GM04504 (cell line): ENCODE data around the gene FGFBP1.

ENCODE experiments used
- DNase-seq: peaks from one replicate; pipeline ENCODE4 v3.0.0-alpha.2; 2012; ENCODE audit warnings: low read depth

Gene FGFBP1

DNA sequence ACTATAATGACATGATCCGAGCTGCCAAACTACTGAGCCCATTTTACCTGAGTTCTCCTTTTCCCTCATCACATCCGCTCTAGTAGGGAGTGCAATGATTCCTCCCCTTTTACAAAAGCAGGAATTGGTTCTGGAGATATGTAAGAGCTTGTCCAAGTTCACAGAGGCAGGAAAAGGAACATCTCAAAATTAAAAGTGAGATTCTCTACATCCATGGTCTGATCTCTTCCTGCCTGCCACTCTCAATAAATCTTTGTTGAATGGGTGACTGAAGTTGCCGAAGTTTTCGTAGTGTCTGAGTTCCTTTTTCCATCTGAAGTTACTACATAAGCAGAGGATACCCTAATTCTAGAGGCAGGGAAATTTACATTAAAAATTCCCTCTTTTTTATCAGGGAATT, at the start of gene FGFBP1:
Gene FGFBP1 (minus strand): TSS at position 101 of the 400 bp plus-strand sequence. CDS start 2,108 bp downstream, outside the sequence.
- DNase-seq, result no peak

DNA sequence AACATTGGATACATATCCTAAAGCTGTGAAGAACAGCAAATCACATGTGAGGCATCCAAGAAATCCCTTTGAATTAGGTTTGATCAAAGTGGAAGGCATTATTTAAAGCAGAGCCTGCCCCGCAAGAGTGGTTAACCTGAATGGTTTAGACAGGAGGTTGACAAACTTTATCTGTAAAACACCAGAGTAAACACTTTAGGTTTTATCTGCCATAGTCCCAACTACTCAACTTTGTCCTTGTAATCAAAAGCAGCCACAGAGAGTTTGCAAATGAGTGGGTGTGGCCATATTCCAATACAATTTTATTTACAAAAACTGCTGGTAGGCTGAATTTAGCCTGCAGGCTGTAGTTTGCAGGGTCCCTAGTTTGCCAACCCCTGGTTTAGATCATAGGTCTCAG, 49.7 kb upstream of the FGFBP1 start:
- DNase-seq, result no peak

DNA sequence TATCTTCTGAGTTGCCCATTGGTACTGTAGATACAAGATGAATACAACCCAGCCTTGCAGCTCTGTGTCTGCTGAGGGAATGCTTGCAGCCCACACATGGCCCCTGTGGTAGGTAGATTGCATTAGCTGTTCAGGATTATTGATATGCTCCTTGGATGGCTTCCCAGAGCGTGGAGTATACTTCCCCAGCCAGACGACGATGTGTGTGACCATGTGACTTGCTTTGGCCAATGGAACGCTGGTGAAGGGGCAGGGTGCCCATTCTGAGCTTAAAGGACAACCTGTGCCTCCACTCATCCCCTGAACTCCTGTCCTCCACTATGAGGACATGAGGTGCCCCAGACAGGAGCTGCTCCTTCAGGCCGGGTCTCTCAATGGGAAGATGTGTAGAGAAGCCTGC, 48.4 kb upstream of the FGFBP1 start:
- no peak for DNase-seq

DNA sequence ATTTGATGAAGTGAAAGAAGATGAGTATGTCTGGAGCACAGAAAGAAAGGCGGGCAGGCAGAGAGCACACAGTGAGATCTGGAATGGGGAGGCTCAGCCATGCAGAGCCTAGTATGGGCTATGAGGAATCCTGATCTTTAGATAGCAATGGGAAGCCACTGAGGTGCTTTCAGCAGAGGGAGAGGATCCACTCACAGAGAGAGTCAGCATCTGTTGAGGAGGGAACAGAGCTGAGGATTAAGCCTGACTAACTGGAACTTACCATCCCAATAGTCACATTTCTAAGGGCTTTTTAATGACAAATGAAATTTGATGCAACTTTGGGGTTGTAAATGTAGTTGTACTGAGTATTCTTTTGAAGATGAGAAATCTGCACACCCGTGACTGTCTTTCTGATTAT, 45.1 kb upstream of the FGFBP1 start:
- DNase-seq, result no peak

DNA sequence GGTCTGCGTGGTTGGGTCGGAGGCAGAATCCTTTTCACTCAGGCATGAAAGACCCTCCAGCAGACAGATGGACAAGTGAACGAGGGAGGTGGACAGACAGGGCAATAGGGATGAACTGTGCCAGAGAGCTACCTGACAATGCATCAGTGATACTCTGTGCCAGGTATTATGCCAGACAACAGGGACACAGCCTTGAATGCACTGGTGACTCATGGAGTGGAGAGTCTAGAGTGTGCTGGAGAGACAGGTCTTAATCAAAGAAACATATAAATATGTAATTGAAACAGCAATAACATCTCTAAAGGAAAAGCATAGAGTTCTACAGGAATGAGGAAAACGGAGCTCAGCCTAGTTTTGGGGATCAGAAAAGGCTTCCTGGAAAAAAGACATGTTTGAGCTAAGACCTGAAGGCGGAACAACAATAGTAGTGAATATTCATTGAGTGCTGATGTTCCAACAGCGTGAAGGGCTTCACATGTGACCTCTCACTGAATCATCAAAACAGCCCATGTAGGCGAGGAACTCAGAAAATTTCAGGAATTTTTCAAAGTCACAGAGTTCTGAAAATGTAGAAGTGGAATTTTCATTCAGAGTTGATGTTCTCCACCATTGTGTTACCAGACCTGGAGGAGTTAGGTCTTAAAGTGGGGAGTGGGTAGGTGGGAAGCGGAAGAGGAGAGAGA, 44.4 kb upstream of the FGFBP1 start:
- DNase-seq, result no peak

DNA sequence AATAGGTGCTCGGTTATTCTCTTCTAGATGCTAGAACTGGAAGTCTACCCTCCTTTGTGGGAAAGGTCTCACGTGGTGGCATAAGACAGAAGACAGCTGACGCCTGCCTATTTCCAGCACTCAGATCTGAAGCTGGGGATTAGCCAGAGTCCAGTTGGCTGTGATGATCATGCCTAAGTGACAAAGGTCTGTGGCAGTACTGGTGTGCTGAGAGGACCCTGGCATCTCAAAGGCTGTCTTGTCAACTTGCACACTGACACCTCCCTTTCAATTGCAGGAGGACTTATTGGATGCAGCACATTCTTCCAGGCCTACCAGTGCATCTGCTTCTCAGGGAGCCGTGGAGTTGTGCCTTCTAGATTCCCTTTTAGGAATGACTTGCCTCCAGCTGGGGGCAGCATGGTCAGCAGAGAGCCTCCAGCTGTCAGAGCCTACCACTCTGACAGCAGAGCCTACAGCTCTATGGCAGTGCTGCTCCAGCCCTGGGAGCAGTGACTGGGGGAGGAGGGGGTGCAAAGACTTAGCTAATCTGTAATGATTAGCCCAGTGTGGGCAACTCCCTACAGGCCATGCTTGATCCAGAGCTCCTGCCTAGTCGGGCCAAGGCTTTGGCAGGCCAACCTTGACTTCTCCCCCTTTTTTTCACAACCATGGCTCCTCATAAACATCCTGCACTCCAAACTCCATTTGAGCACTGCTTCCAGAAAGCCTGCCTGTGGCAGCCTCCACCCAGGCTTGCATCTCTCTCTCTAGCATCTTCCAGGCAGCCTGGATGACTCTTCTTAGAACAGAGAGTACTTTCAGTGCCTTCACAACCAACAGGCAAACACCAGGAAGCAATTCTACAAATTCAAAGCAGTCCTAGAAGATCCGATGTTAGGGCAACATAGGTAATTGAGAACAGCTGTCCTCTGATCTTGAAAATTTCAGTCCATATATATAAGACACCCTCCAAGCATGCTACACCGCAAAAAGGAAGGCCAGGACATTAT, 38.2 kb upstream of the FGFBP1 start:
- DNase-seq, result no peak

DNA sequence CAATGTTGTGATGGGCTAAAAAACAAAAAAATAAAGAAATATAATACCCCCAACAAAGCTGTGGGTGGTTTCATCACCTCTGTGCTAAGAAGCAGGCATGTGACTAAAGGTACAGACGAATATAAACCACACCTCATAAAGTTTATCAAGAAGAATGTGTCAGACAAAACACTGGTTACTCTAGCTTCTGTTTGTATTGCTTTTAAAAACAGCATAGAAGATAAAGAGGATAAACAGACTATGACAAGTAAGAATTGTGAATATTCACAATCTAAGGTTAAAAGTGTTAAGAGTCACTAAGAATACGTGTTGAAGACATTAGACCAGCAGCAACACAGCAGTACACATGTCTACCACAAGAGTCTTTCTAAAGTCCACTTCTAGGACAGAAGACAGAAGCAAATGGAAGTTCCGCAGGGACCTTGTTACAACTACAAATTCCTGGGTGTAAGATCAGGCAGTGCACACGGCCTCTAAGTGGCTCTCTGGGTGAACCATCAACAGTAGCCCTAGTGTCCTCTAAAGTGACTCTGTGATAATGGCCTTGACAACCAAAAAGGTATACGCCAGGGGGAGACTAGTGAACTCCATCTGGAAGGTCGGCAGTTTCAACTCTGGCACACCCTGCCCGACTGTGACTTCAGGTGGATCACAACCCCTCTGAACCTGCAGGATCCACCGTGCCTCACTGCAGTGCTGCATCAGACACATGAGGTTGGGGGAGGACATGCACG, 32.7 kb upstream of the FGFBP1 start:
- no peak for DNase-seq

DNA sequence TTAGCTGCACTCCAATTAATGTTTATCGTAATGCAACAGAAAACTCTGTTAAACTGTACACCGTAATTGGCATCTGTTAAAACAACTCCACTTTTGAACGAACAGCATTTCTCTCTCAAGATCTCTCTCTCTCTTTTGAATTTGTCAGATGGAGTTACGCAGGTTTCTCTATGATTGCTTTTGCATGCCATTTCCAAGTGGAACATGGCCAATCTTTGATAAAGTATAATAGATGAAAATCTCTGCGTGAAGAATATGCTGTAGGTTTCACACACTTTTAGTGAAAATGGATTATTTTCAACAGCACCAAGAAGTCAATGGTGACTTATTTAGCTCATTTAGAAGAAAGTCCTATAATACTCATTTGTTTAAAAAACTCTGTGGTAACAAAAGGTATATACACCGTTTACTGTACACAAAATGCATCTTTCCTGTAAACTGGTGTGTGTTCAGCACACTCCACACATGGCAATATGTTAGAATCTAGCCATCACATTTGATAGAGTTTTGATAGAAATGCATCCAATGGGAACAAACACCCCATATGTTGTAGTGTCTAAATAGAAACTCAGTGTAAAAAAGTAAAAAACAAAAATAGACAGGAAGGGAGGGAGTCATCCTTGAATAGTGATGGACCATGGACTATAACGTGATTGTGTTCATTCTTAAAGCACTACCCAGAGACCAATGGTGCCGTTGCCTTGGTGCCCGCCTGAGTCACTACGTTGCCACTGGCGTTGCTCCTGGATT, 30.2 kb upstream of the FGFBP1 start:
- no peak for DNase-seq

DNA sequence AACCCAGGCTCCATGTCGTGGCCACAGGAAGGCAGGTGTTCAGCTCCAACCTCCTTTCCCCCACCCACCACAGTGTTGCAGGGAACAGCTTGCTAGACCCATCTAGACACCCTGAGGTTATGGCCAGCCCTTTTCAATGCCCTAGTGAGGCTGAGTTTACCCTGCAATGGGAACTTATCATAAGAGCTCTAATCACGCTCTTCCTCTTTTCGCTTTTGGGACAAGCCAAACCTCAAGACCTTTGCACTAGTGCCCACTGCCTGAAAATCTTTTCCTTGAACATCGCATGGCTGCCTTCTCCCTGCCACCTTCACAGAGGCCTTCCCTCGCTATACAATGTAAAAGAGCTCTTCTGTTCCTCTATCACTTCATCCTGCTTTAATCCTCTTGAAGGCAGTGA, 26.8 kb upstream of the FGFBP1 start:
- DNase-seq, result no peak

DNA sequence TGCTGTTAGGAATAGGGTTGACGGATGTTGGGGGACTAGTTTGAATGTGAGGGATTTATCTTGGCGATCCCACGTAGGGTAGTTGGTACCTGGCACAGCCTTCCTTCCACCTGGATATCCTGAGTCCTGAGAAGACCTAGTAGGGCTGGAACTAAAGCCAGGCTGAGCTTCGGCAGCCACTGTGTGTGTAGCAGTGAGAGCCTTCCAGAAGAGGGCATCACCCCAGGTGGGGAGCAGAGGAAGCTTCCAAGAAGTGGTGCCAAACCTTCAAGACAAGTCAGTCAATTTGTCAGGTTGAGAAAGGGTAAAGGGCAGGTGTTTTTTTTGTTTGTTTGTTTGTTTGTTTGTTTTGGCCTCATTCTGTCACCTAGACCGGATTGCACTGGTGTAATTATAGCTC, 25.6 kb upstream of the FGFBP1 start:
- no peak for DNase-seq

DNA sequence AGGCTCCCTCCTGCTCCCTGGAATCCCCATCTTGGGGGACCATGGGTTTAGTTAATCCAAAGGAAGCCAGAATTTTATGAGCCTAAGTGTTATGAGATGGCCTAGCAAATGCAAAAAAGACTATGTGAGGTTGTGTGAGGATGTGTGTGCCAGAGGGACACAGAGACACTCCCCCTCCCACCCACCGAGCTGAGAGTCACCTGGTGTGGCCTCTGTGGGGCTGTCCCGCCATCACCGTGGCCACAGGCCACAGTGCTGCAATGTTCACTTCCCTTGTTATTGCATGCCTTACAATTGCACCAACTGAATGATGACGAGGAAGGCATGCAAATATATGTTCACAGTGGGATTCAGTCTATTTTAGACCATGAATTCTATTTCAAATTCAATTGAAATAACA, 25.0 kb upstream of the FGFBP1 start:
- no peak for DNase-seq

DNA sequence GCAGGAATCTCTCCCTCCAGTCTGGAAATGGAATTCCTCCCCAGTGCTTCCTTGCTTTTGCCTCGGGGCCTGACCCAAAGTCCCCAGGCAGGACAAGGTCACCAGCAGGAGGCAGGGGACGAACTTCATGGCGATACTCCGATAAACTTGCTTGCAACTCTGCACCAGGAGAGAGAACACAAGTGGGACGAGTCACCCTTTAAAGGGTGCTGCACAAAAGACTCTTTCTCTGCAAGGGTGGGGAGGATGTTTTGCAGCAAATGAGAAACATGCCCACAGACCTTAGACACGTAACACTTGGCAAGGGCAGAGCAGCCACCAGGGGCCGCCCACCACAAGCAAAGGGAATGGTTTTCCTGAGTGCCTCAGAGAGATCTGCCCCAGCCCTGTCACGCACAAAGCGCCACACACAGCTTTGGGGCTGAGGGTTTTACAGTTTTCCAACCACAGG, 24.5 kb upstream of the FGFBP1 start, which contains the start of gene FGFBP2:
Gene FGFBP2 (minus strand): TSS at position 175 of the 451 bp plus-strand sequence. CDS start 46 bp downstream, at position 129.
- peak; percentile 15 for DNase-seq

DNA sequence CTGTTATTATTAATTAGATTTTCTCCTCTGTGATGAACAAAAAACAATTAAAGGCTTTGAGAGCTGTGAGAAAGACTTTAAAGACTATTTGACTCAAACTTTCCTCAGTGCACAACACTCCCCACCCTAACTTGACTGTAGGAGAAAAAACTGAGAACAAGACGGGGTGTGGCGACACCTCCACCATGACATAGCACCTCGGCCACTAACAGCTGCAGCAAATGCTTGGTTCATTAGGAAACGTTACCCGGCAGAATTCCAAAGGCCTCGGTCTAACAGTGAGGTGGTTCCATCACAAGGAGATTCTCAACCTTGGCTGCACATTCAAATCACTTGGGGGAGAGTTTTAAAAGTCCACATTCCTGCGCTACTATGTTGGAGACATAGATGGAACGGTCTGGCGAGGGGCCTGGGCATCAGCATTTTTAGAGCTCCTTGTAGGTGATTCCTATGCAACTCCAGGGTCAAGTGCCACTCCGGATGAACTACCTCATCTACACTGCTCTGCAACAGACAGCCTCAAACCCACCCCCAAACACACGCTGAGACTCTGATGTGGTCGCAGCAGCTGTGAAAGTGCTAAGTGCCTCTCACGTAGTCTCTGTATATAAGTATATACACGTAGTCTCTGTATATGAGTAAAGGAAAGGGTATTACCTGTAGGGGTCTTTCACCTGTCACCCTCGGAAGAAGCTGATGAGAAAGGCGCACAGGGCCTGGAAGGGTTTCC, 23.4 kb upstream of the FGFBP1 start:
- no peak for DNase-seq

DNA sequence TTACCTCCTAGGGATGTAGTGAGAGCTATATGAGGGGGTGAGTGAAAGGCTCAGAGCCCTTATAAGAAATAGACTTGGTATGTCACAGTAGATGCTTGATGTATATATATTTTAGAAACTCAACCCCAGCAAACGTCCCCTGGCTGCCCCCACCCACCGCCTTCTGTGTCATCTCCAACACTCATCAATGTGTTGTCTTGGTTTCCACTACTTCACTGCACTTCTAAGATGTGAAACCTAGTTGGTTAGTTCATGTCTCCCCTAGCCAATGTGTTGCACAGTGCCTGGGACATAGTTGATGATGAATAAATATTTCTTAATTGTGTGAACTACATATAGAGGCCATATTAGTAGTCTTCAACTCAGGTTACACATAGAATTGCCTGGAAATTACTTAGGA, 20.0 kb upstream of the FGFBP1 start:
- no peak for DNase-seq

DNA sequence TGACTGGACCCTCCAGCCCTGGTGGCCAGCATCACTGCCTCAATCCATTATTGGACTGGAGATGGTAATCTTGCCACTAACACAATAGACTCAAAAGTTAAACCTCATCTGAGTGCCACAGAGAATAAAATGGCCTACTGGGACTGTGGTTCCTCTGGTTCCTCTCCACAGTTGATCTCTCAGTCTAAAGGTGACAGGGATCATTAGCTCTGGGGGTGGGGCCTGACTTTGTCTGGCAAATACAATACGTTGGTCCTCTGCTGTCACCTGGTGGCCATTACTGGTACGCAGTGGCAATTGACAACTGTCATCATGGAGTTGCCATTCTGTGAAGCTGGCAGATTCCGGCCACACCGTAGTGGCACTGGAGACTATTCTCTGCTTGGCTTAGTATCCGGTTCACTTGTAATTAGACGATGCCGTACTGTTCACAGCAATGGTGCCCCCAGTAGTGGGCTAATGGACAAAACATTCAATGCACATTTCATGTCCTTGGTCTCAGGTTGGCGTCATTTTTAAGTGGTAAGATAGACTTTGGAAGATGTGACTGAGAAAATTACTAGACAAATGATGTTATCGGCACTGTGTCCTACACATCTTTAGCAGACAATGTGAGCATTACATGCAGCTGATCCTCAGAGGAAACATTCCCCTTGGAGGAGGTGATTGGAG, 17.8 kb upstream of the FGFBP1 start:
- peak; percentile 21 for DNase-seq

DNA sequence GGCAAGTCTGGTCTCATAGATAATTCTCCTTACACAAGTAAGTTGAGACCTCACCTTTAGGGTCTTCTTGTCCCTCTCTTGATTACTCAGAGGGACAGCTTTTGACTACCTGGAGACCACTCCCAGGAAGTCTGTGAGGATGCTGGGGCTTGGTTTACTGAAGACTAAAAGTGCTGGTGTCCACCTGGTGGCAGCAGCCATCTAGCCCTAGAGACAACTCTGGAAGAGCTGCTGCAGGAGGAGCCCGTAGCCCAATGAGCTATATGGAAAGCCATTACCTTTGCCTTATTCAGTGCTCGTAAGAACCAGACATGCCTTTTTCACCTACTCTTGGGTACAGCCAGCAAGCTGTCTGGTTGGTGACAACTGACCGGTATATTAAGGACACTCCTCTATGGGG, 17.1 kb upstream of the FGFBP1 start:
- DNase-seq, result no peak

DNA sequence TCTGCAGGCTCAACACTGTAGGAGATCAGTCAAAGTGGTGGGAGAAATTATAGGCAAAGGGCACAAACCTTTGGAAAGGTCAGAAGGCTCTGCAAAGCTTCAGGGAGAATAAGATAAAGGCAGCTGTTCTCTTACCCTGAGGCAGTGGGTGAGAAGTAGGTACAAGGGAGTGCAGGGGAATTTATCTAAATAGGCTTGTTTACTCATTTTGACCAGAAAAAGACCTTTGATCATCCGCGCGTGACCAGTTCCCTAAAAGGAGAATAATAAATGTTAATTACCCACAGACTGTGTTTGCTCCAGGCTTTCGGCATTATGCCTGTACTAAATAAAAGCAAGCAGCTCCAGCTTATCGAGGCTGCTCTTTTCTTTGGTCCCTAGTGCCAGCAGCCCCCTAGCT, 15.1 kb upstream of the FGFBP1 start:
- DNase-seq, result no peak

DNA sequence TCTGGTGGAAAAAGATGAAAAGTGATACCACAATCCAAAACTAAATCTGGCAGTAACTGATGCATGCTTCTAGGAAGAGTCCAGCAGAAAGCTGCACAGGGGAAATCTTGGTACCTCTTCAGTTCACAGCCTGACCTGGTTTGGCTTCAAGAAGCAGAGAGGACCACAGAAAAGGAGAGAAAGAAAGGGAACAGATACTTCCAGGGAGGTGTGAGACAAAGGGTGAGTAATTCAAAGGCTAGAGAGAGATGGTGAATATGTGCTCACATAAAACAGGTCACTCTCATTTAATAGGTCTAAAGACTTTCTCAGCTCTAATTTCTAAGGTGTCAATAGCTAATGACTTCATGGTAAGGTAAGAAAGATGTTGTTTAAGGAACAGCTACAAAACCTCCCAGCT, 13.2 kb upstream of the FGFBP1 start:
- no peak for DNase-seq

DNA sequence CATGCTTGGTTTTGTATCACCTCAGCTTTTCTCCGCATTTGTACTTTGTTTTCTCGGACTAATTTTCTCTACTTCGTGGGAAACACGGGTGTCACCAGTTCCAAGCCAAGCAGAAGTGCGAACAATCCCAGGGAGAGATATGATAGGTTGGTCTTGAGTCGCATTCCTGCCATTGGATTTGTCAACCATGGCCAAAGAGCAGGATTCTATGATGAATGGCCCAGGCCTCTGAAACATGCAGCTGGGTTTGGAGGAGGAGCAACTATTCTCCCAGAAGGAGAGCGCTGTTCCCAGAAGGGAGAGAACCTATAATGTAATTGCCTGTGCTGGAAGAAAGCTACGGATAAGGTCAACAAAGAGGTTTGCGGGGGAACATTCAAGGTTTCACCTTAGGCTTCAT, 10.3 kb upstream of the FGFBP1 start:
- no peak for DNase-seq

DNA sequence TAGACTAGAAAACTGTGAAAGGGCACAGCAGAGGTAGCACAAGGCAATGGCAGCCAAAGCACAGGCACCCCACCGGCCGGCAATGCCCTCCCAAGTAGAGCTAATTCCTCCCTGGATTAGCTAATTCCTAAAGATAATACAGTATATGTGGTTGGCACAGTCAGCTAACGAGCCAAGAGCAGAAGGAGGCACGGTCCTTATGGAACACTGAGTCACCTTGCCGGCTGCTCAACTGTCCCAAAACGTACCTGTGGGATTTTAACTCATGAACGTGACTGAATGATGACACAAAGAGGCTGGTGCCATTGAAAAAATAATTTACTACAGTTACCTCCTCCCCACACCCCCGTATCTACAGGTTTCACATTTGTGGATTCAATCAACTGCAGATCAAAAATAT, 9.1 kb upstream of the FGFBP1 start:
- DNase-seq, result no peak
